Lung (tissue), 12 donors: ENCODE measurements around the gene AZIN2. TPM values are rescaled to one million over a fixed set of nuclear protein-coding genes. Genes with fewer than 3 reads are reported as not detected.

ENCODE experiments used
- ATAC-seq: fragments of 200-7000 bp; cut with Tn5 transposase; one replicate; pipeline ENCODE4 v1.9.1; 2020; ENCODE audit warnings: moderate number of reproducible peaks; ENCODE audit not compliant: insufficient read depth, low FRiP score
- DNase-seq, 3 donors: peaks; one replicate each; pipeline ENCODE4 v3.0.0-alpha.2; 2013 to 2017
- H3K27ac ChIP-seq, 2 donors: one replicate each; pipeline ENCODE4 v1.5.1; 2013; ENCODE audit warnings: mild to moderate bottlenecking in 2 of 2, moderate library complexity in 2 of 2, control low read depth in 1 of 2, inconsistent platforms in 1 of 2, low read depth in 1 of 2, low read length in 1 of 2
- H3K27me3 ChIP-seq, 3 donors: one replicate each; pipeline ENCODE4 v1.5.1; 2013; ENCODE audit warnings: low read length in 2 of 3; ENCODE audit not compliant: control insufficient read depth in 3 of 3, insufficient read depth in 3 of 3
- H3K36me3 ChIP-seq, 4 donors: one replicate each; pipeline ENCODE4 v1.5.1; 2013; ENCODE audit warnings: low read length in 4 of 4, mild to moderate bottlenecking in 1 of 4, moderate library complexity in 1 of 4; ENCODE audit not compliant: control insufficient read depth in 4 of 4, insufficient read depth in 4 of 4
- H3K4me1 ChIP-seq, 5 donors: one replicate each; pipeline ENCODE4 v1.5.1; 2013; ENCODE audit warnings: low read length in 5 of 5, mild to moderate bottlenecking in 2 of 5, moderate library complexity in 1 of 5; ENCODE audit not compliant: control insufficient read depth in 5 of 5, insufficient read depth in 5 of 5
- H3K4me3 ChIP-seq: one replicate; pipeline ENCODE4 v1.5.1; 2013; ENCODE audit warnings: mild to moderate bottlenecking, control low read depth, moderate library complexity
- H3K9ac ChIP-seq, 2 donors: one replicate each; pipeline ENCODE4 v1.5.1; 2013; ENCODE audit warnings: low read length in 2 of 2, control low read depth in 1 of 2; ENCODE audit not compliant: insufficient read depth in 1 of 2
- H3K9me3 ChIP-seq, 4 donors: one replicate each; pipeline ENCODE4 v1.5.1; 2013; ENCODE audit warnings: low read length in 3 of 4, mild to moderate bottlenecking in 1 of 4, moderate library complexity in 1 of 4; ENCODE audit not compliant: control insufficient read depth in 4 of 4, insufficient read depth in 3 of 4
- WGBS, 2 donors: extraction: QIAGEN DNeasy Blood & Tissue Kit; methylation state at CpG; one replicate each; pipeline ENCODE4 v1.1.7; 2013; 5-methylcytosine and 5-hydroxymethylcytosine counted together
- polyA plus RNA-seq, 2 donors: library from polyadenylated mRNA; stranded (reverse); fragments of 200-250 nt; gene quantifications; one replicate each; pipeline ENCODE4 v1.2.1, GENCODE V29; 2013
- total RNA-seq, 2 donors: library from RNA; depleted of rRNA in 1 of 2; stranded (reverse); fragments of >200 nt in 1 of 2; gene quantifications; one replicate each; pipeline ENCODE4 v1.2.1, GENCODE V29; 2014 to 2021
- TF ChIP-seq, protein P1 (sequence below): IDR thresholded peaks from 2 replicates; pipeline ENCODE4 v1.5.1; 2012; ENCODE audit warnings: mild to moderate bottlenecking; ENCODE audit errors: control extremely low read depth, extremely low read depth
- donor health status: control.
- donor health status: control.
- donor health status: Bipolar disorder and iron deficiency.
- donor health status: healthy.
- donor health status: DM: yes; HTN: yes; CAD: no.

Gene AZIN2
- total and polyA plus RNA-seq, 4 donors = 1.2 to 12.8 (median 3.9) TPM

DNA sequence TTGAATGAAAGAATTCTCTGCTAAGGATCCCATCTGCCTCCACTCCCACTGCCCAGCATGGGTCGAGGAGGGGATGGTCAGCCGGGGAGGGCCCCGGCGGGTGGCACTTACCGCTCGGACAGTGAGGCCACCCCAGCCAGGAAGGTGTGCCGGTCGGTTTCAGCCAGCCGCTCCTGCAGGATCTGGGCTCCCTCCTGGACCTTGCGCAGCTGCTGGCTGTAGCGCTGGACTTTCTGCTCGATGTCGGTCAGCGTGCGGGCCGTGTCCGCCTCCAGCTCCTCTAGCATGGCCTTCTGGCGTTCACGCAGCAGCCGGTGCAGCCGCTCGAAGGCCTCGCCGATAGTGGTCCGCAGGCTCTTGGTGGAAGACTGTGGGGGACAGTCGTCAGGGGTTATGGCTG is 78.6 kb downstream of the AZIN2 start:
- H3K27me3 ChIP-seq = no peaks in the 10 kb centered on the region
- H3K9me3 ChIP-seq = peaks cover 0 to 2% (median 0%) of the 10 kb centered on the region in 4 donors
- H3K27ac ChIP-seq = no peak overlapping the region
- no peak for ATAC-seq
- TF ChIP-seq, protein P1, sequence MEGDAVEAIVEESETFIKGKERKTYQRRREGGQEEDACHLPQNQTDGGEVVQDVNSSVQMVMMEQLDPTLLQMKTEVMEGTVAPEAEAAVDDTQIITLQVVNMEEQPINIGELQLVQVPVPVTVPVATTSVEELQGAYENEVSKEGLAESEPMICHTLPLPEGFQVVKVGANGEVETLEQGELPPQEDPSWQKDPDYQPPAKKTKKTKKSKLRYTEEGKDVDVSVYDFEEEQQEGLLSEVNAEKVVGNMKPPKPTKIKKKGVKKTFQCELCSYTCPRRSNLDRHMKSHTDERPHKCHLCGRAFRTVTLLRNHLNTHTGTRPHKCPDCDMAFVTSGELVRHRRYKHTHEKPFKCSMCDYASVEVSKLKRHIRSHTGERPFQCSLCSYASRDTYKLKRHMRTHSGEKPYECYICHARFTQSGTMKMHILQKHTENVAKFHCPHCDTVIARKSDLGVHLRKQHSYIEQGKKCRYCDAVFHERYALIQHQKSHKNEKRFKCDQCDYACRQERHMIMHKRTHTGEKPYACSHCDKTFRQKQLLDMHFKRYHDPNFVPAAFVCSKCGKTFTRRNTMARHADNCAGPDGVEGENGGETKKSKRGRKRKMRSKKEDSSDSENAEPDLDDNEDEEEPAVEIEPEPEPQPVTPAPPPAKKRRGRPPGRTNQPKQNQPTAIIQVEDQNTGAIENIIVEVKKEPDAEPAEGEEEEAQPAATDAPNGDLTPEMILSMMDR = no peak
- H3K9ac ChIP-seq = no peak overlapping the region
- DNase-seq = no peak
- H3K36me3 ChIP-seq = peaks cover 0 to 8% (median 7%) of the 10 kb centered on the region in 4 donors
- WGBS, 2 donors = 96 to 98% methylated on average over 26 of the region's 26 CpGs
- no peak overlapping the region for H3K4me3 ChIP-seq
- H3K4me1 ChIP-seq = peaks cover 0 to 42% (median 12%) of the 10 kb centered on the region in 5 donors

DNA sequence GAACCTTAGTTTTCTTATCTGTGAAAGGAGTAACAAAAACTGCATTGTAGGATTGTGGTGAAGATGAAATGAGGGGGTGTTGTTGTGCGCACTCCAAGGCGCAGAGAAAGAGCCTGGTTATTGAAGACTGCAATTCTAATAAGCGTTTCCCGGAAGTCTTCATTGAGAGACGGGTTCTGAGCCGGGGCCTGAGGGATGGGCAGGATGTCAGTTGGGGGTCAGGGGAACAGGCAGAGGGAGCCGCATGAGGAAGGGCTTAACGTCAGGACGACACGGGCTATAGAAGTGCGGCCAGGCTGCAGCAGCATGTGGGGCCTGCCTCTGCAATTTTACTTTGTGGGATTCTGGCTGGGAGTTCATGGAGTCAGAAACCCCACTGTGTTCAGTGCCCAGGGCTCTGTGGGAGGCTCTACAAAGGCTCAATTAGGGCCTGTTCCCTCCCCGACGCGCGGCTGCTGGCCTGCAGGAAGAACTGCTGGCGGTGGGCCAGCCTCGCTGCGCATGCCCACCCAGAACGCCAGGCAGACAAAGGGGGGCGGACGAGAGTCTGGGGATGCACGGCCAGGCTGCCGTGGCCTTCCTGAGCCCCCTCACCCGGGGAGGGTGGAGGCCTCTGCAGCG is 80.2 kb downstream of the AZIN2 start:
- Histone ChIP-seq H3K4me3 (no peak overlapping the region), H3K36me3 (peaks cover 0 to 8% (median 7%) of the 10 kb centered on the region in 4 donors), H3K27me3 (no peaks in the 10 kb centered on the region), H3K27ac (peak overlapping the region in 1 of 2 donors; percentile 24), H3K9me3 (peaks cover 0 to 2% (median 0%) of the 10 kb centered on the region in 4 donors), H3K9ac (no peak overlapping the region), H3K4me1 (peaks cover 0 to 36% (median 8%) of the 10 kb centered on the region in 5 donors)
- ATAC-seq (no peak), DNase-seq (peak; percentile 92 to 96 (median 93))
- TF ChIP-seq, protein P1 = no peak
- 24 to 37% methylated on average over 25 of the region's 25 CpGs for WGBS, 2 donors

DNA sequence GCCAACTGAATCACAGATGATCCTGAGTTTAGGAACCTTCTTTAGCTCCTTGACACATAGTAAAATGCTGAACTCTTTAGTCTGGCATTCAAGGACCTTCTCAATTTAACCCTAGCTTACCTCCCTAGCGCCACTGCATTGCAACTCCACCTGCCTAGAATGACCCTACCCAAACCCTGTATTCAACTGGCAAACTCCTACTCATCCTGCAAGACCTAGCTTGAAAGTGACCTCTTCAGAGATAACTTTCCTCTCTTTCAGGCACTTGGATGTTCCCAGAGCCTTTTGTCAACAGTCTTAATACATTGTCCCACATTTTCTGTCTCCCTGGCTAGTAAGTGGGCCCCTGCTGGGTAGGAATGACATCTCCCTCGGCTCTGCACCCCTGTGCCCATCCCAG is 81.2 kb downstream of the AZIN2 start:
- no peak overlapping the region for H3K4me3 ChIP-seq
- 86 to 94% methylated on average over 2 of the region's 2 CpGs for WGBS, 2 donors
- H3K36me3 ChIP-seq = peaks cover 0 to 8% (median 6%) of the 10 kb centered on the region in 4 donors
- H3K9ac ChIP-seq = no peak overlapping the region
- TF ChIP-seq, protein P1 = no peak
- peaks cover 0 to 32% (median 6%) of the 10 kb centered on the region in 5 donors for H3K4me1 ChIP-seq
- H3K9me3 ChIP-seq = peaks cover 0 to under 1% (median 0%) of the 10 kb centered on the region in 4 donors
- H3K27me3 ChIP-seq = no peaks in the 10 kb centered on the region
- H3K27ac ChIP-seq = no peak overlapping the region
- ATAC-seq (no peak), DNase-seq (no peak)
